Suprapubic skin (tissue), 4 donors: ENCODE data around the gene RGS9BP. TPM values are rescaled to one million over a fixed set of nuclear protein-coding genes. Genes with fewer than 3 reads are reported as not detected.
"Not testable (repeated sequence)": the region's sequence is repeated elsewhere in the genome, so short reads cannot be mapped to it uniquely, and the experiment has no call there.

Source experiments
- DNase-seq, 2 donors: peaks; one replicate each; pipeline ENCODE4 v3.0.0-alpha.2; 2019; ENCODE audit warnings: low spot score in 2 of 2
- H3K27ac ChIP-seq: fragments of 200-600 bp; sonication (generic); one replicate; pipeline ENCODE4 v1.5.1; 2019
- H3K27me3 ChIP-seq: fragments of 200-600 bp; sonication (generic); one replicate; pipeline ENCODE4 v1.5.1; 2019
- H3K36me3 ChIP-seq: fragments of 200-600 bp; sonication (generic); one replicate; pipeline ENCODE4 v1.5.1; 2019
- H3K4me1 ChIP-seq: fragments of 200-600 bp; sonication (generic); one replicate; pipeline ENCODE4 v1.5.1; 2019
- H3K4me3 ChIP-seq: fragments of 200-600 bp; sonication (generic); one replicate; pipeline ENCODE4 v1.5.1; 2019; ENCODE audit warnings: mild to moderate bottlenecking
- H3K9me3 ChIP-seq: fragments of 200-600 bp; sonication (generic); one replicate; pipeline ENCODE4 v1.5.1; 2019
- EP300 ChIP-seq: sonication (generic); formaldehyde crosslinking; IDR thresholded peaks from one replicate; pipeline ENCODE4 v1.6.1; 2017; ENCODE audit warnings: antibody characterized with exemption
- POLR2A ChIP-seq, 2 donors: fragments of 450-650 bp; IDR thresholded peaks; one replicate each; pipeline ENCODE4 v1.6.1; 2017; ENCODE audit warnings: antibody characterized with exemption in 2 of 2, mild to moderate bottlenecking in 2 of 2, moderate library complexity in 2 of 2
- POLR2AphosphoS5 ChIP-seq, 3 donors: sonication (generic); formaldehyde crosslinking; IDR thresholded peaks; one replicate each; pipeline ENCODE4 v1.6.1; 2017; ENCODE audit warnings: antibody characterized with exemption in 3 of 3
- WGBS: methylation state at CpG from one replicate; pipeline ENCODE4 v1.1.5; 2018; 5-methylcytosine and 5-hydroxymethylcytosine counted together
- total RNA-seq, 4 donors: library from RNA; depleted of rRNA; stranded (reverse); fragments of >200 nt; gene quantifications; one replicate each; pipeline ENCODE4 v1.1.0, GENCODE V29; 2016
- TF ChIP-seq, protein P1 (sequence below), 2 donors: fragments of 200-600 bp in 1 of 2; fragments of 450-650 bp in 1 of 2; sonication (generic) in 1 of 2; IDR thresholded peaks; one replicate each; pipeline ENCODE4 v1.5.1; 2016 to 2019; ENCODE audit warnings: antibody characterized with exemption in 2 of 2, mild to moderate bottlenecking in 1 of 2, moderate library complexity in 1 of 2

The RGS9BP gene
- total RNA-seq, 4 donors from 2014 or later, result 0.72 to 3.8 (median 1.3) TPM

DNA sequence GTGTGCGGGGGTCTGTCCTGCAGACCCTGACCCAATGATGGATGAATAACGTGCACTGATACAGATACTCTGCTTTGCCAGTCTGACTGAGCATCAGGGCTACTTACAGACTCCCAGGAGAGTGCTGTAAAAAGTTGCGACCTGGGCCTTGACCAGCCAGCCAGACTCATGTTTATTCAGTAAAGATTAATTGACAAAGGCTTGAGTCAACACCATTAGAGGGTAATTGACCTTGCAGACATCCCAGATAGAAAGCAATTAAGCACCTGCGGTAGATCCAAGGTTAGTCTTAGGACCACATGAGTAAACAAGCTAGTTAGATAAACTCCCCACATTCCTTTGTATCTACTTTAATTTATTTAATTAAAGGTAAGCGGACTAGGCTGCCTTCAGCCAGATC, 26.4 kb downstream of the RGS9BP start:
- no peak overlapping the region for H3K4me3 ChIP-seq
- 94% methylated on average over 5 of the region's 5 CpGs for WGBS
- peak in 1 of 2 donors; percentile 11 for DNase-seq
- TF ChIP-seq POLR2AphosphoS5 (IDR thresholded peaks at IDR 0.05) (no peak), EP300 (no peak), POLR2A (IDR thresholded peaks at IDR 0.05) (no peak)
- TF ChIP-seq, protein P1, sequence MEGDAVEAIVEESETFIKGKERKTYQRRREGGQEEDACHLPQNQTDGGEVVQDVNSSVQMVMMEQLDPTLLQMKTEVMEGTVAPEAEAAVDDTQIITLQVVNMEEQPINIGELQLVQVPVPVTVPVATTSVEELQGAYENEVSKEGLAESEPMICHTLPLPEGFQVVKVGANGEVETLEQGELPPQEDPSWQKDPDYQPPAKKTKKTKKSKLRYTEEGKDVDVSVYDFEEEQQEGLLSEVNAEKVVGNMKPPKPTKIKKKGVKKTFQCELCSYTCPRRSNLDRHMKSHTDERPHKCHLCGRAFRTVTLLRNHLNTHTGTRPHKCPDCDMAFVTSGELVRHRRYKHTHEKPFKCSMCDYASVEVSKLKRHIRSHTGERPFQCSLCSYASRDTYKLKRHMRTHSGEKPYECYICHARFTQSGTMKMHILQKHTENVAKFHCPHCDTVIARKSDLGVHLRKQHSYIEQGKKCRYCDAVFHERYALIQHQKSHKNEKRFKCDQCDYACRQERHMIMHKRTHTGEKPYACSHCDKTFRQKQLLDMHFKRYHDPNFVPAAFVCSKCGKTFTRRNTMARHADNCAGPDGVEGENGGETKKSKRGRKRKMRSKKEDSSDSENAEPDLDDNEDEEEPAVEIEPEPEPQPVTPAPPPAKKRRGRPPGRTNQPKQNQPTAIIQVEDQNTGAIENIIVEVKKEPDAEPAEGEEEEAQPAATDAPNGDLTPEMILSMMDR (IDR thresholded peaks at IDR 0.05), result no peak
- no peak overlapping the region for H3K27ac ChIP-seq
- H3K9me3 ChIP-seq, result peaks cover 10% of the 10 kb centered on the region
- H3K36me3 ChIP-seq, result peaks cover 35% of the 10 kb centered on the region
- no peaks in the 10 kb centered on the region for H3K27me3 ChIP-seq
- peaks cover 2% of the 10 kb centered on the region for H3K4me1 ChIP-seq

DNA sequence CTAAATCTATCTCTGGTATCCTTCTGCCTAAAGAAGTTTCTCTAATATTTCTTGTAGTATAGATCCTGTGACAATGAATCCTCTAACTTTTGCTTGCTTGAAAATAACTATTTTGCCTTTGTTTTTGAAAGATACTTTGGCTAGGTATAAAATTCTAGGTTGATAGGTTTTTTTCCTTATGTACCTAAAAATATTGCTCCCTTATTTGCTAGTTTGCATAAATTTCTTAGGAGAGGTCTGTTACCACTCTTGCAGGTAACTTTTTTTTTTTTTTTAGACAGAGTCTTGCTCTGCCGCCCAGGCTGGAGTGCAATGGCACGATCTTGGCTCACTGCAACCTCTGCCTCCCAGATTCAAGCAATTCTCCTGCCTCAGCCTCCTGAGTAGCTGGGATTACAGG, 28.4 kb downstream of the RGS9BP start:
- H3K4me1 ChIP-seq, H3K27me3 ChIP-seq, DNase-seq, H3K27ac ChIP-seq, H3K4me3 ChIP-seq: not testable (repeated sequence)
- Histone ChIP-seq H3K9me3 (peaks cover 10% of the 10 kb centered on the region), H3K36me3 (peaks cover 29% of the 10 kb centered on the region)
- WGBS, result 100% methylated on average over 2 of the region's 2 CpGs

DNA sequence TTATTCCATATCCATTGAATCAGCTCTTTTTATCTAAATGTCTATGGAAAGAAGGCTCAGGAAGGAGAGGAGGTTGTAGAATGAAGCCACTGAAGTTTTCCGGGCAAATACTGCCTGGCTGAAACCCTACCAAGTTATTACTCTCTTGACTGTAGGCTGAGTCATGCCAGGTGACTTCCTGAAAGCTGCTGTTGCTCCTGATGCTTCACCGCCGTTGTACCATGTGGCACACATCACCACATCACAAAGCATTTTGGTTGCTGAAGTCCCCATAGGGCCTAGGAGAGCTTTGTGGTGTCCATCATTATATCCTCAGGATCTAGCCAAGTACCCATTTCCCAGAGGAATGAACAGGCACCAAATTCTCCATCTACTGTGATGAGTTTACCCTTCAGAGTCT, 32.8 kb downstream of the RGS9BP start:
- Histone ChIP-seq H3K27ac (no peak overlapping the region), H3K4me1 (no peaks in the 10 kb centered on the region), H3K4me3 (no peak overlapping the region), H3K27me3 (no peaks in the 10 kb centered on the region), H3K9me3 (peaks cover 6% of the 10 kb centered on the region), H3K36me3 (peaks cover 55% of the 10 kb centered on the region)
- 74% methylated on average over 3 of the region's 3 CpGs for WGBS
- no peak for DNase-seq
- TF ChIP-seq EP300 (no peak), POLR2A (IDR thresholded peaks at IDR 0.05) (no peak), POLR2AphosphoS5 (IDR thresholded peaks at IDR 0.05) (no peak)
- TF ChIP-seq, protein P1 (IDR thresholded peaks at IDR 0.05), result no peak

- WGBS, result 88% methylated on average over 5 of the region's 5 CpGs
Observed at GRCh38 chr19:32709032-32709431, 33.4 kb downstream of the RGS9BP start.

GRCh38 chr19:32711747-32712146, 36.1 kb downstream of the RGS9BP start:
- TF ChIP-seq POLR2AphosphoS5 (IDR thresholded peaks at IDR 0.05), result no peak
- TF ChIP-seq, protein P1 (IDR thresholded peaks at IDR 0.05), result no peak
- TF ChIP-seq EP300, result no peak
- no peak for TF ChIP-seq POLR2A (IDR thresholded peaks at IDR 0.05)

More at GRCh38 chr19:32709032-32709431, 33.4 kb downstream of the RGS9BP start:
- Histone ChIP-seq H3K27me3 (no peaks in the 10 kb centered on the region), H3K27ac (no peak overlapping the region), H3K4me3 (no peak overlapping the region), H3K4me1 (no peaks in the 10 kb centered on the region), H3K9me3 (peaks cover 6% of the 10 kb centered on the region), H3K36me3 (peaks cover 59% of the 10 kb centered on the region)
- no peak for DNase-seq
- no peak for TF ChIP-seq EP300
- no peak for TF ChIP-seq POLR2A (IDR thresholded peaks at IDR 0.05)
- TF ChIP-seq, protein P1 (IDR thresholded peaks at IDR 0.05), result no peak
- no peak for TF ChIP-seq POLR2AphosphoS5 (IDR thresholded peaks at IDR 0.05)

GRCh38 chr19:32716203-32716602, 40.6 kb downstream of the RGS9BP start:
- WGBS, result 96% methylated on average over 7 of the region's 7 CpGs
- H3K27ac ChIP-seq, H3K4me1 ChIP-seq, DNase-seq, H3K9me3 ChIP-seq, H3K27me3 ChIP-seq, H3K4me3 ChIP-seq: not testable (repeated sequence)
- H3K36me3 ChIP-seq, result peaks cover 34% of the 10 kb centered on the region

More at GRCh38 chr19:32711747-32712146, 36.1 kb downstream of the RGS9BP start:
- no peak for DNase-seq
- 90% methylated on average over 6 of the region's 6 CpGs for WGBS
- Histone ChIP-seq H3K4me3 (no peak overlapping the region), H3K4me1 (no peaks in the 10 kb centered on the region), H3K36me3 (peaks cover 56% of the 10 kb centered on the region), H3K27me3 (no peaks in the 10 kb centered on the region), H3K27ac (no peak overlapping the region), H3K9me3 (no peaks in the 10 kb centered on the region)
